BJ (cell line): ENCODE data around the gene LAS1L. TPM values are rescaled to one million over a fixed set of nuclear protein-coding genes. Genes with fewer than 3 reads are reported as not detected.
"Not testable (repeated sequence)": the region's sequence is repeated elsewhere in the genome, so short reads cannot be mapped to it uniquely, and the experiment has no call there.

Experiments
- CTCF ChIA-PET: fragments of 350-600 bp; formaldehyde crosslinking; extraction: SDS; loops from one replicate; lab custom pipeline; 2021; ENCODE audit warnings: antibody characterized with exemption, inconsistent platforms; lab: Yijun Ruan, JAX
- POLR2A ChIA-PET: fragments of 300-600 bp; sonication (Branson Sonifier 250); formaldehyde crosslinking; extraction: SDS; loops from one replicate; lab custom pipeline; 2021; ENCODE audit warnings: antibody characterized with exemption; lab: Charles Lee
- DNase-seq: peaks from one replicate; pipeline ENCODE4 v3.0.0-alpha.2; 2011; ENCODE audit warnings: low read depth
- H3K27me3 ChIP-seq: 2 replicates; pipeline ENCODE4 v1.6.0; 2011; ENCODE audit warnings: low read length; ENCODE audit not compliant: control insufficient read depth, insufficient read depth
- H3K36me3 ChIP-seq: 2 replicates; pipeline ENCODE4 v1.5.1; 2011; ENCODE audit warnings: low read length; ENCODE audit not compliant: control insufficient read depth, insufficient read depth
- H3K4me3 ChIP-seq: 2 replicates; pipeline ENCODE4 v1.5.1; 2011; ENCODE audit warnings: low read depth, mild to moderate bottlenecking, control low read depth, low read length
- polyA plus RNA-seq: library from polyadenylated mRNA; depleted of rRNA; stranded (reverse); fragments of >200 nt; gene quantifications from 2 replicates; pipeline ENCODE4 v1.2.3, GENCODE V29; 2011
- TF ChIP-seq, protein P1 (sequence below): IDR thresholded peaks from 2 replicates; pipeline ENCODE4 v1.5.1; 2011; ENCODE audit warnings: low read depth, mild to moderate bottlenecking, control low read depth, inconsistent platforms, low read length, moderate library complexity; ENCODE audit not compliant: insufficient read depth

Gene LAS1L
- polyA plus RNA-seq, 1 experiment: 22.3 TPM

- Histone ChIP-seq H3K4me3 (no peak overlapping the region), H3K36me3 (no peaks in the 10 kb centered on the region), H3K27me3 (no peaks in the 10 kb centered on the region)
- ChIA-PET POLR2A (no interaction called here), CTCF (no interaction called here)
- DNase-seq: no peak
- TF ChIP-seq, protein P1, sequence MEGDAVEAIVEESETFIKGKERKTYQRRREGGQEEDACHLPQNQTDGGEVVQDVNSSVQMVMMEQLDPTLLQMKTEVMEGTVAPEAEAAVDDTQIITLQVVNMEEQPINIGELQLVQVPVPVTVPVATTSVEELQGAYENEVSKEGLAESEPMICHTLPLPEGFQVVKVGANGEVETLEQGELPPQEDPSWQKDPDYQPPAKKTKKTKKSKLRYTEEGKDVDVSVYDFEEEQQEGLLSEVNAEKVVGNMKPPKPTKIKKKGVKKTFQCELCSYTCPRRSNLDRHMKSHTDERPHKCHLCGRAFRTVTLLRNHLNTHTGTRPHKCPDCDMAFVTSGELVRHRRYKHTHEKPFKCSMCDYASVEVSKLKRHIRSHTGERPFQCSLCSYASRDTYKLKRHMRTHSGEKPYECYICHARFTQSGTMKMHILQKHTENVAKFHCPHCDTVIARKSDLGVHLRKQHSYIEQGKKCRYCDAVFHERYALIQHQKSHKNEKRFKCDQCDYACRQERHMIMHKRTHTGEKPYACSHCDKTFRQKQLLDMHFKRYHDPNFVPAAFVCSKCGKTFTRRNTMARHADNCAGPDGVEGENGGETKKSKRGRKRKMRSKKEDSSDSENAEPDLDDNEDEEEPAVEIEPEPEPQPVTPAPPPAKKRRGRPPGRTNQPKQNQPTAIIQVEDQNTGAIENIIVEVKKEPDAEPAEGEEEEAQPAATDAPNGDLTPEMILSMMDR: no peak
Measured at GRCh38 chrX:65576160-65576559, 41.6 kb upstream of the LAS1L start.

- TF ChIP-seq, protein P1: no peak
- Histone ChIP-seq H3K36me3 (no peaks in the 10 kb centered on the region), H3K4me3 (no peak overlapping the region), H3K27me3 (no peaks in the 10 kb centered on the region)
- DNase-seq: no peak
- ChIA-PET POLR2A (no interaction called here), CTCF (no interaction called here)
Measured at GRCh38 chrX:65575022-65575421, 40.4 kb upstream of the LAS1L start.

DNA sequence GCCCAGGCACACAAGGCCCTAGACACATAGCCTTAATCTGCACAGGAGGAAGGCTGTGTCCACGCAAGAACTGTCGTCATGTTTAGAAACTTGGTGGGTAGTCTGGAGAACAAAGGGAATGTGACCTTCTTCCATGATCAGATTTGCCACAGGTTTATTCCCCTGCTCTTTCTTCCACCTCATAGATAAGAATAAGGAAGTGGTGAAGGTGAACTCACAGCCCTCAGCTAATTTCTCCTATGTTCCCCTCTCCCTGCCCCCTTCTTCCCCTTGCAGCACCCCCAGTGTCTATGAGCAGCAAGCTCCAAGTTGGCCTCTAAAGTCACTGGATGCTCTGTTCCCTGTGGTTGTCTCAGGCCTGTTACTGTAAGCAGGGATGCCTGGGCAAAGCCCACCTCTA lies 39.8 kb upstream of the LAS1L start:
- H3K27me3 ChIP-seq: no peaks in the 10 kb centered on the region
- ChIA-PET POLR2A (no interaction called here), CTCF (no interaction called here)
- DNase-seq: no peak
- TF ChIP-seq, protein P1: no peak
- no peaks in the 10 kb centered on the region for H3K36me3 ChIP-seq
- no peak overlapping the region for H3K4me3 ChIP-seq

DNA sequence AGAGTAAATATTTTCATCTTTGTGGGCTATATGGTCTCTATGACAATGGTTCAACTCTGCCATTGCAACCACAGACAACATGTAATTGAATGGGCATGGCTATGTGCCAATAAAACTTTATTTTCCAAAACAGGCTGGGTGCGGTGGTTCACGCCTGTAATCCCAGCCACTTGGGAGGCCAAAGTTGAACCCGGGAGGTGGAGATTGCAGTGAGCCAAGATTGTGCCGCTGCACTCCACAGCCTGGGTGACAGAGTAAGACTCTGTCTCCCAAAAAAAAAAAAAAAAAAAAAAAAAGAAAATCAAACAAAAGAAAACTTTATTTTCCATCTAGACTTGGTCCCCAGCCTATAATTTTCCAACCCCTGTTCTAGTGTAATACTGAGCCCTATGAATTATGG lies 38.4 kb upstream of the LAS1L start:
- Histone ChIP-seq H3K4me3 (no peak overlapping the region), H3K36me3 (no peaks in the 10 kb centered on the region), H3K27me3 (no peaks in the 10 kb centered on the region)
- no peak for DNase-seq
- TF ChIP-seq, protein P1: no peak
- POLR2A ChIA-PET: no interaction called here
- CTCF ChIA-PET: no interaction called here

DNA sequence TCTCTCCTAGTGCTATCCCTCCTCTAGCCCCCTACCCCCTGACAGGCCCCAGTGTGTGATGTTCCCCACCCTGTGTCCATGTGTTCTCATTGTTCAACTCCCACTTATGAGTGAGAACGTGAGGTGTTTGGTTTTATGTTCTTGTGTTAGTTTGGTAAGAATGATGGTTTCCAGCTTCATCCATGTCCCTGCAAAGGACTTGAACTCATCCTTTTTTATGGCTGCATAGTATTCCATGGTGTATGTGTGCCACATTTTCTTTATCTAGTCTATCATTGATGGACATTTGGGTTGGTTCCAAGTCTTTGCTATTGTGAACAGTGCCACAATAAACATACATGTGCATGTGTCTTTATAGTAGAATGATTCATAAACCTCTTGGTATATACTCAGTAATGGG lies 28.3 kb upstream of the LAS1L start:
- H3K4me3 ChIP-seq, H3K36me3 ChIP-seq, CTCF ChIA-PET, POLR2A ChIA-PET, H3K27me3 ChIP-seq, DNase-seq: not testable (repeated sequence)

DNA sequence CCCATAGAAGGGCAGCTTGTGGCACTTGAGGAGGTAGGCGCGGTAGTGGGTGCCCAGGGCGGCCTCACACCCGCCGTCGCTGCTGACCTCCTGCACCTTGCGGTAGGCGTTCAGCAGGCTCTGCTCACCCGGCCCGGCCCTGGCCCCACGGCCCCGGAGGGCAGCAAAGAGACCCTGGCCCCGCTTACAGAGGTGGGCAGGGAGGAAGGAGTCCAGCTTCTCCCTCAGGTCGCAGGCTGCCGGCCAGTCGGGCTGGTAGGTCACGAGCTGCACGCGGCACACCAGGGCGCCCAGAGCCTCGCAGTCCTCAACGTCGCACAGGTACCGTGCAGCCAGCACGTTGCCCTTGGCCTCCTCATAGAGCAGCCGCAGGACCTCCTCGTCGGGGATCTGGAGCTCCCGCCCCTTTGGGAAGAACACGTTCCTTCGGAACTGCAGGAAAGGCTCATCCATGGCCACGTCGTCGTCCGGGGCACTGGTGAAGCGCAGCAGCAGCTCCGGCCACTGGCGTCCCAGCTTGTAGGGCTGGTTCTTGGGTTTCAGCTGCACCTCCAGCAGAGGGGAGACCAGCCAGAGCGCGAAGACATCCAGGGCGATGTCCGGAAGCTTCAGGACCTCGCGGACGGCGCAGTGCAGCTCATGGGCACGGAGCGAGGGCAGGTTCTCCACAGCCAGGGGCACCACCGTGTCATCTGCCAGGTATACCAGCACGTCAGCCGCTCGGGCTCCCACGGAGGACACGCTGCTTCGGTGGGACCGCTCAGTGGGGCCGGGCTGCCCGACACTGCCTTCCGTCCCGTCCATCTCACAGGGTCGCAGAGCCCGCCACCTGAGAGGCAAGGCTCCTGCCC lies 17.1 kb upstream of the LAS1L start:
- Histone ChIP-seq H3K4me3 (no peak overlapping the region), H3K27me3 (no peaks in the 10 kb centered on the region), H3K36me3 (no peaks in the 10 kb centered on the region)
- ChIA-PET CTCF (no interaction called here), POLR2A (no interaction called here)
- TF ChIP-seq, protein P1: no peak
- DNase-seq: no peak
